Panc1 (cell line): Measurements from ENCODE around the gene UAP1.

Experiments used
- CTCF ChIP-seq: fragments of 450-650 bp; IDR thresholded peaks from 2 replicates; pipeline ENCODE4 v1.5.1; 2017; ENCODE audit warnings: mild to moderate bottlenecking
- POLR2AphosphoS5 ChIP-seq: IDR thresholded peaks from 2 replicates; pipeline ENCODE4 v1.6.1; 2012; ENCODE audit warnings: mild to moderate bottlenecking, low read depth, low read length, moderate library complexity
- REST ChIP-seq, 2 experiments: IDR thresholded peaks; 2 replicates each; pipeline ENCODE4 v1.6.1; 2011 to 2012; ENCODE audit warnings: low read depth in 2 of 2, control low read depth in 1 of 2, low read length in 1 of 2, mild to moderate bottlenecking in 1 of 2, moderate library complexity in 1 of 2; ENCODE audit not compliant: insufficient read depth in 1 of 2
- SIN3A ChIP-seq: IDR thresholded peaks from 2 replicates; pipeline ENCODE4 v1.6.1; 2012; ENCODE audit warnings: low read depth, mild to moderate bottlenecking, low read length, moderate library complexity, borderline replicate concordance; ENCODE audit not compliant: insufficient read depth
- TCF7L2 ChIP-seq: IDR thresholded peaks from 2 replicates; pipeline ENCODE4 v1.6.1; 2011; ENCODE audit warnings: mild to moderate bottlenecking, low read depth, low read length, inconsistent platforms

- no peak for TF ChIP-seq CTCF
- TF ChIP-seq REST (IDR thresholded peaks at IDR 0.05; ENCODE audit: insufficient read depth in 1 of 2, low read depth in 2 of 2, low read length in 1 of 2) = no peak
- no peak for TF ChIP-seq SIN3A
- TF ChIP-seq POLR2AphosphoS5 = no peak
- TF ChIP-seq TCF7L2 = no peak
These were observed 51.3 kb downstream of the UAP1 start for GRCh38 chr1:162612606-162613400.
